Measurements from ENCODE around the gene ARMCX2. TPM values are rescaled to one million over a fixed set of nuclear protein-coding genes. Genes with fewer than 3 reads are reported as not detected.

The ARMCX2 gene
- total and polyA plus RNA-seq, 2 experiments from 2014 or later, result 47.8 to 118 TPM

DNA sequence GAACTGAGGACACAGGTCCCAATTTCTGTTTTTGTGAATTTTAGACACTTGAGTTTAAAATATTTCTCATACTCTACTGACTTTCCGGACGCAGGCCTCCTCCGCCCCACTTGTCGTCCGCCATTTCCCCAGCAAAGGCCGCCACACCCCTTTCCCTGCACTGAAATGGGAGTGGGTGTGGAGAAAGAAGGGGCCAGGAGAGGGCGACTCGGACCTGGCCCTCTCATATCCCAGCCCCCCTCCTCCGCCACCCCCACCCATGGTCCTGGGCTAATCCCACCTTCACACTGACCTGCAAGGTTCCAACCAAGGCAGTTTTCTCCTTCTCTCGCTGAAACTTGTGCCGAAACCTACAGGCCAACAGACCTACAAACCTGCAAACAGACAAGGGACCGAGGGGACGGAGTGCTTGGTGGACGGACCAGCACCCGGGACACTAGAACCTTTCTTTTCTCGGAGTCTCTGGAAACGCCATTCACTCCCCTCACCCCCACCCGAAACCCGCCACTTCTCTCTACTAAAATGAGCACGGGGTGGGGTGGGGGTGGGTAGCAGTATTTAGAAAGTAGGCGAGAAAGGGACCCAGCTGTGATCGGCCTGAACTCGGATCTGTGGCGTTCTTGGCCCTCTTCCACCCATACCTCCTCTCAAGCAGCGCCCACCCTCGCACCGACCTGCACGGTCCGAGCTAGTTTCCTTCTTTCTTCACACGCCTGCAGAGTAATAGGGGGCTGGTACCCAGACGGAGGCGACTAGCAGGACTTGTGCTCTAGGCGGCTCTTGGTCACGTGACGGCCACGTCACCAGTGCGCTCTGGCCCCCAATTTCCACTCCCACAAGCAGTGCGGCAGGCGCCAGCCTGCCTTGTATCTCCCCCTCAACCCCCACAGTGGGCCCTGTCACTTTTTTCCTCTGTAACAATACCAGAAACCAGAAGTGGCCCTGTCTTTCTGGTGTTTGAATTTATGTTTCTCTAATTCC lies 42.1 kb downstream of the ARMCX2 start, which contains the start of gene ARMCX6:
Gene ARMCX6 (minus strand): TSS at position 790 of the 981 bp plus-strand sequence. CDS start 1,380 bp downstream, outside the sequence.
- H3K4me3 ChIP-seq, result peak within 1 kb of the TSS; percentile 70
- no peaks in the 10 kb centered on the region for H3K27me3 ChIP-seq (ENCODE audit: insufficient read depth)
- ATAC-seq, result peak; percentile 80
- no peaks in the 10 kb centered on the region for H3K9me2 ChIP-seq (ENCODE audit: insufficient read depth)
- H3K36me3 ChIP-seq (ENCODE audit: insufficient read depth), result no peaks in the 10 kb centered on the region
- H3K4me3 Mint-ChIP-seq, result peak within 1 kb of the TSS; percentile 90
- no peaks in the 10 kb centered on the region for H3K9me3 Mint-ChIP-seq
- peak within 1 kb of the TSS; percentile 76 for H3K4me2 ChIP-seq
- TF ChIP-seq ZNF114 (CRISPR knock-in tag; IDR thresholded peaks at IDR 0.05) (no peak), POLR2AphosphoS5 (IDR thresholded peaks at IDR 0.05; ENCODE audit: low read depth) (peak; percentile 63), CREB1 (CRISPR knock-in tag; IDR thresholded peaks at IDR 0.05; ENCODE audit: low read depth) (peak; percentile 86)
- TF ChIP-seq, protein P1, sequence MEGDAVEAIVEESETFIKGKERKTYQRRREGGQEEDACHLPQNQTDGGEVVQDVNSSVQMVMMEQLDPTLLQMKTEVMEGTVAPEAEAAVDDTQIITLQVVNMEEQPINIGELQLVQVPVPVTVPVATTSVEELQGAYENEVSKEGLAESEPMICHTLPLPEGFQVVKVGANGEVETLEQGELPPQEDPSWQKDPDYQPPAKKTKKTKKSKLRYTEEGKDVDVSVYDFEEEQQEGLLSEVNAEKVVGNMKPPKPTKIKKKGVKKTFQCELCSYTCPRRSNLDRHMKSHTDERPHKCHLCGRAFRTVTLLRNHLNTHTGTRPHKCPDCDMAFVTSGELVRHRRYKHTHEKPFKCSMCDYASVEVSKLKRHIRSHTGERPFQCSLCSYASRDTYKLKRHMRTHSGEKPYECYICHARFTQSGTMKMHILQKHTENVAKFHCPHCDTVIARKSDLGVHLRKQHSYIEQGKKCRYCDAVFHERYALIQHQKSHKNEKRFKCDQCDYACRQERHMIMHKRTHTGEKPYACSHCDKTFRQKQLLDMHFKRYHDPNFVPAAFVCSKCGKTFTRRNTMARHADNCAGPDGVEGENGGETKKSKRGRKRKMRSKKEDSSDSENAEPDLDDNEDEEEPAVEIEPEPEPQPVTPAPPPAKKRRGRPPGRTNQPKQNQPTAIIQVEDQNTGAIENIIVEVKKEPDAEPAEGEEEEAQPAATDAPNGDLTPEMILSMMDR (conservative IDR thresholded peaks at IDR 0.05; ENCODE audit: low read depth in 2 of 2), result peak; percentile 40 to 63
- peak; percentile 68 for DNase-seq (ENCODE audit: low spot score)
- no peaks in the 10 kb centered on the region for H4K20me1 ChIP-seq (replicated peaks; ENCODE audit: insufficient read depth)
- H3K27ac Mint-ChIP-seq, result peak within 1 kb of the TSS; percentile 92
- H3K36me3 Mint-ChIP-seq (ENCODE audit: low read depth), result peaks cover 8% of the 10 kb centered on the region
- no peaks in the 10 kb centered on the region for H3F3A ChIP-seq (replicated peaks; ENCODE audit: low read depth)
- peaks cover 28% of the 10 kb centered on the region for H3K4me1 ChIP-seq (ENCODE audit: insufficient read depth)
- H3K27me3 Mint-ChIP-seq (ENCODE audit: insufficient read depth, low read depth, poor library complexity), result peaks cover under 1% of the 10 kb centered on the region
- no peaks in the 10 kb centered on the region for H3K79me2 ChIP-seq (replicated peaks; ENCODE audit: insufficient read depth)
- H2AFZ ChIP-seq, result peak within 1 kb of the TSS; percentile 83; the same call in 1 of the 2 replicates
- peak within 1 kb of the TSS; percentile 87 for H3K27ac ChIP-seq (ENCODE audit: low read depth)
- H3K4me1 Mint-ChIP-seq, result peaks cover 39% of the 10 kb centered on the region

GRCh38 chrX:101605728-101606127 lies 53.9 kb downstream of the ARMCX2 start:
- Histone ChIP-seq H3K9me2 (ENCODE audit: insufficient read depth) (no peaks in the 10 kb centered on the region), H3K4me3 (no peak overlapping the region), H3K27me3 (ENCODE audit: insufficient read depth) (no peaks in the 10 kb centered on the region), H3K36me3 (ENCODE audit: insufficient read depth) (no peaks in the 10 kb centered on the region), H3F3A (replicated peaks; ENCODE audit: low read depth) (no peaks in the 10 kb centered on the region), H4K20me1 (replicated peaks; ENCODE audit: insufficient read depth) (no peaks in the 10 kb centered on the region), H3K27ac (ENCODE audit: low read depth) (no peak overlapping the region), H3K4me1 (ENCODE audit: insufficient read depth) (no peaks in the 10 kb centered on the region), H3K79me2 (replicated peaks; ENCODE audit: insufficient read depth) (no peaks in the 10 kb centered on the region), H3K4me2 (no peak overlapping the region), H2AFZ (no peak overlapping the region)
- Mint-ChIP-seq H3K27ac (no peak overlapping the region), H3K27me3 (ENCODE audit: insufficient read depth, low read depth, poor library complexity) (no peaks in the 10 kb centered on the region), H3K9me3 (no peaks in the 10 kb centered on the region), H3K4me1 (no peaks in the 10 kb centered on the region), H3K36me3 (ENCODE audit: low read depth) (no peaks in the 10 kb centered on the region), H3K4me3 (no peak overlapping the region)
- DNase-seq (ENCODE audit: low spot score) (no peak), ATAC-seq (no peak)
- TF ChIP-seq STAT1 (IDR thresholded peaks at IDR 0.05; ENCODE audit: unreplicated experiment) (no peak), ZNF462 (CRISPR knock-in tag; IDR thresholded peaks at IDR 0.05) (no peak), ZNF114 (CRISPR knock-in tag; IDR thresholded peaks at IDR 0.05) (no peak), POLR2AphosphoS5 (IDR thresholded peaks at IDR 0.05; ENCODE audit: low read depth) (no peak), ZNF331 (CRISPR knock-in tag; IDR thresholded peaks at IDR 0.05; ENCODE audit: low read depth) (no peak), EZH2 (IDR thresholded peaks at IDR 0.05; ENCODE audit: low read depth, unreplicated experiment) (no peak)
- TF ChIP-seq, protein P1 (conservative IDR thresholded peaks at IDR 0.05; ENCODE audit: low read depth in 2 of 2), result no peak

All from GM23338 (cell line).